ENCODE data around the gene EPHA2.

GRCh38 chr1:16148329-16149092, 7.4 kb downstream of the EPHA2 start:
- no peak for TF ChIP-seq CTCF (IDR thresholded peaks at IDR 0.05)
- TF ChIP-seq POLR2A (IDR thresholded peaks at IDR 0.05), result no peak

Data from adrenal gland (tissue), 5 donors.